GM21526 (cell line): ENCODE results near the gene SLC22A14.
"Not testable (repeated sequence)": the region's sequence is repeated elsewhere in the genome, so short reads cannot be mapped to it uniquely, and the experiment has no call there.

Experiments used
- ATAC-seq: cut with Tn5 transposase; IDR thresholded peaks from one replicate; pipeline ENCODE4 v1.9.1; 2021; ENCODE audit warnings: moderate library complexity; ENCODE audit not compliant: unreplicated experiment, low FRiP score

The SLC22A14 gene, protein sequence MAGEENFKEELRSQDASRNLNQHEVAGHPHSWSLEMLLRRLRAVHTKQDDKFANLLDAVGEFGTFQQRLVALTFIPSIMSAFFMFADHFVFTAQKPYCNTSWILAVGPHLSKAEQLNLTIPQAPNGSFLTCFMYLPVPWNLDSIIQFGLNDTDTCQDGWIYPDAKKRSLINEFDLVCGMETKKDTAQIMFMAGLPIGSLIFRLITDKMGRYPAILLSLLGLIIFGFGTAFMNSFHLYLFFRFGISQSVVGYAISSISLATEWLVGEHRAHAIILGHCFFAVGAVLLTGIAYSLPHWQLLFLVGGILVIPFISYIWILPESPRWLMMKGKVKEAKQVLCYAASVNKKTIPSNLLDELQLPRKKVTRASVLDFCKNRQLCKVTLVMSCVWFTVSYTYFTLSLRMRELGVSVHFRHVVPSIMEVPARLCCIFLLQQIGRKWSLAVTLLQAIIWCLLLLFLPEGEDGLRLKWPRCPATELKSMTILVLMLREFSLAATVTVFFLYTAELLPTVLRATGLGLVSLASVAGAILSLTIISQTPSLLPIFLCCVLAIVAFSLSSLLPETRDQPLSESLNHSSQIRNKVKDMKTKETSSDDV

GRCh38 chr3:38281895-38282686 lies at the start of gene SLC22A14:
Gene SLC22A14 (plus strand): TSS chr3:38282294. CDS start chr3:38306027, 23,733 bp downstream.
- no peak for ATAC-seq

- no peak for ATAC-seq
Observed at GRCh38 chr3:38232701-38233100, 49.4 kb upstream of the SLC22A14 start.

DNA sequence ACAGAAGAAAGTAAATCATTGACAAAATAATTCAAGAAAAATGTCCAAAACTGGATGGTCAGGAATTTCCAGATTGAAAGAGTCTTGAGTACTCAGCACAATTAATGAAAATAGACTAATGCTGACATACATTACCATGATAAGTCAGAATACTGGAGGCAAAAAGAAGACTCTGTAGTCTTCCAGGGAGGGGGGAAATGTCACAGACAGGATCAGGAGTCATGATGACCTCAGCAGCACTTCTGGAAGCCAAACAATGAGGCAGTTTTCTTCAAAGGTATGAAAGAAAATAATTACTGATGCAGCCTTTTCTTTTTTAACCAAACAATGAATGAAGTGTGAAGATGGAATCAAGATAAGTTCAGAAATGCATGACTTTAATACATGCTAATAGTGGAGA lies 46.6 kb upstream of the SLC22A14 start:
- ATAC-seq = no peak

- no peak for ATAC-seq
Observed at GRCh38 chr3:38238416-38239008, 43.6 kb upstream of the SLC22A14 start.

DNA sequence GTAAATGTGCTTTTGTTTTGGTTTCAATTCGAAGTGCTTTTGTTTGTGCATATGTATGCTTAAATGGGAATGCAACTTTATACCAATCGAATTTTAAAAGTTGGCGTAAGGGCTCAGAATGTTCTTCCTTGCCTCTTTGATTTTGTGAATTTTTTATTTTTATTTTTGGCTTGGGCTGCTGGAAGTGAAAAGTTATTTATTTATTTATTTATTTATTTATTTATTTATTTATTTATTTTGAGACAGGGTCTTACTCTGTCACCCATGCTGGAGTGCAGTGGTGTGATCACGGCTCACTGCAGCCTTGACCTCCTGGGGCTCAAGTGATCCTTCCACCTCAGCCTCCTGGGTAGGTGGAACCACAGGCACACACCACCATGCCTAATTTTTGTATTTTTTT lies 39.3 kb upstream of the SLC22A14 start:
- ATAC-seq = not testable (repeated sequence)

- no peak for ATAC-seq
Observed at GRCh38 chr3:38245930-38246329, 36.2 kb upstream of the SLC22A14 start.

DNA sequence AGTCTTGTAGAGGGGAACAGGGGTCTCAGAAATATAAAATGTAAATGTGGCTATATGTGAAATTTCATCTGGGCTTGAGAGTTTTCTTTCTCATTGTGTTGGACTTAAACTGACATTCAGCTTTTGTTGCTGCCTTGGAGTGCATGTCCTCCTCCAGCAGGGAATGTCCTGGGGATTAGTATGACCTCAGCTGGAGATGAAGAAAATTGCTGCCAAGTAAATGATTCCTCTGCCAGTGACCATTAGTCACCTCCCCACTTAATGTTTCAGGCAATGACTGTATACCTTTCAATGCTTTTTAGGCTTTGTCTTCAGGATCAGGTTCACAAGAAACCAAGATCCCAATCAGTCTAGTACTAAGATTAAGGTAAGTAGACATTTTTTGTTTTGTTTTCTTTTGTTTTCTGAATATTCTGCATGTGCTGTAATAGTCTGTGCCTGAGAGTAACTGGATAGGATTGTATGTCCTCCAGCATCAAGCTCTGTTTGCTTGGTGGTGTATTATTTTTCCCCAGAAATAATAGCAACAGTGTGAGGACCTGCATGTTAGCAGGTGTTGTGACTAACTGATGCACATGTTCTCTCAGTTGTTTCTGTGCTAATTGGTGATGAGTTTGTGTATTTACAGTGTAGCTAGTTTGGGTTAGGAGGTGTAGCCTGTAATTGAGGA lies 34.6 kb upstream of the SLC22A14 start:
- ATAC-seq = no peak

GRCh38 chr3:38250198-38250597 lies 31.9 kb upstream of the SLC22A14 start:
- ATAC-seq = no peak

GRCh38 chr3:38251197-38251596 lies 30.9 kb upstream of the SLC22A14 start:
- no peak for ATAC-seq

- no peak for ATAC-seq
Observed at GRCh38 chr3:38253704-38254103, 28.4 kb upstream of the SLC22A14 start.

- ATAC-seq = no peak
Observed at GRCh38 chr3:38254872-38255271, 27.2 kb upstream of the SLC22A14 start.

DNA sequence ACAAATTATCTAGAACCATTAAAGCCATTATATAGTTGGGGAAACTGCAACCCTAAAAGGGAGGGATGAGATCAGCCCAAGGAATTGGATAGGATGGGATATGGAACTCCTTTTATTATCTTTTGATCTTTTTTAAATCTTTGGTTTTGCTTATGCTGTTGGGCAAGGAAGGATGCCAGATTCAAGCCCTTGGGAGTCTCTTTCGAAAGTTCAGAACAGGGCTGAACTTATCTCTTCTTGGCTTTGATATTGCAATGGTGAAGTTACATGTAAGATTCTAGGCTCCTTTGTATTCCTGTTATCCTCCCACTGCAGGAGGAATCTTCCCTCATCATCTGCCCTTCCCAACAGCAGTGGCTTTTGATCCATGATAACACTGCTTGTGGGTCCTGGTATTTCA lies 26.5 kb upstream of the SLC22A14 start:
- no peak for ATAC-seq

DNA sequence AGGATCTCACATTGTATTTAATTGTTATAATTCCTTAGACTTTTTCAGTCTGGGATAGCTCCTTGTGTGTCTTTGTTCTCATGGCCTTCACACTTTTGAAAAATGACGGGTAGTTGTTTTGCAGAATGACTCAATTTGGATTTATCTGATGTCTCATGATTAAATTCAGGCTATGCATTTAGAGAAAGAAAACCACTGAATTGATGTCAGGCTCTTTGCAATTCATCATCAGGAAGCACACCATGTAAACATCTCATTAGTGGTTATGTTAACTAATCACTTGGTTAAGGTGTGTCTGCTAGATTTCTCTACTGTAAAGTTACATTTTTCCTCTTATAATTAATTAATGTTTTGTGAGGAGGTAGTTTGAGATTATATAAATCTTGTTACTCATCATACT lies 24.5 kb upstream of the SLC22A14 start:
- no peak for ATAC-seq

GRCh38 chr3:38260474-38260873 lies 21.6 kb upstream of the SLC22A14 start:
- ATAC-seq = no peak

- ATAC-seq = no peak
Observed at GRCh38 chr3:38264353-38264771, 17.7 kb upstream of the SLC22A14 start.

DNA sequence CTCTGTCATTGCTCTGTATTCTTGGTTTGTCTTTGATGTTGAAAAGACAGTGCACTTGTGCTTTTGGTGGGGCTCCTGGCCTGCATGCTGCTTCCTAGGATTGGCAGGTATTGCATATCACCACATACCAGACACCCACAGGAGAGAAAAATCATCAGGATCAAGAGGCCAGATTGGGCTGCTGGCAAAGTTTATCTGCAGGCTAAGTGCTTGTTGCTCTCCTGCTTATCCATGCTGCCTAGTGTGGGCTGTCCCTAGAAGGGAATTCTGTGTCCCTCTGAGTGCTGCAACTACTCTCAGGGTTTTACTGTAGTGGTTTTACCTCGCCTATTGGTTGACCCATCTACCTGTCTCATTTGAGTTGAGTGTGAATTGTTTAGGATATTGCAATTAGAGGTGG lies 17.3 kb upstream of the SLC22A14 start:
- no peak for ATAC-seq

DNA sequence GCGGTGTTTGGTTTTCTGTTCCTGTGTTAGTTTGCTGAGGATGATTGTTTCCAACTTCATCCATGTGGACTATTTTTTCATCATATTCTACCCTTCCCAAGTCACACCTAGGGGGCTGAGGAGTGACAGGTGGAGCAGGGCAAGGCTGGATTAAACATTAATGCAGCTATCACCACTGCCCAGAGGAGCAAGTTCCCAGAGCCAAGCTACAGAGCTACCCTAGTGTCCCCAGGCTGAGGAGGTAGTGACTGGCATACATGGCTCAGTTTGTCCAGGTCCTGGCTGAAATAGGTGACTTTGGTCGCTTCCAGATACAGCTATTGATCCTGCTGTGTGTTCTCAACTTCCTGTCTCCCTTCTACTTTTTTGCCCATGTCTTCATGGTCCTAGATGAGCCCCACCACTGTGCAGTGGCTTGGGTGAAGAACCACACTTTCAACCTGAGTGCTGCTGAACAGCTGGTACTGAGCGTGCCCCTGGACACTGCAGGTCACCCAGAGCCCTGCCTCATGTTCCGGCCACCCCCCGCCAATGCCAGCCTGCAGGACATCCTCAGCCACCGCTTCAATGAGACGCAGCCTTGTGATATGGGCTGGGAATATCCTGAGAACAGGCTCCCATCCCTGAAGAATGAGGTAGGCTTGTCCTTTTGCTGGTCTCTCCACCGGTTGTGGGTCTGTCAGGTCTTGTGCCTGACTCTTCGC lies 16.3 kb upstream of the SLC22A14 start, which contains the start of gene SLC22A13:
Gene SLC22A13 (plus strand): TSS at position 209 of the 704 bp plus-strand sequence. CDS start 49 bp downstream, at position 258.
- no peak for ATAC-seq

- ATAC-seq = no peak
Observed at GRCh38 chr3:38266810-38267209, 15.3 kb upstream of the SLC22A14 start.

DNA sequence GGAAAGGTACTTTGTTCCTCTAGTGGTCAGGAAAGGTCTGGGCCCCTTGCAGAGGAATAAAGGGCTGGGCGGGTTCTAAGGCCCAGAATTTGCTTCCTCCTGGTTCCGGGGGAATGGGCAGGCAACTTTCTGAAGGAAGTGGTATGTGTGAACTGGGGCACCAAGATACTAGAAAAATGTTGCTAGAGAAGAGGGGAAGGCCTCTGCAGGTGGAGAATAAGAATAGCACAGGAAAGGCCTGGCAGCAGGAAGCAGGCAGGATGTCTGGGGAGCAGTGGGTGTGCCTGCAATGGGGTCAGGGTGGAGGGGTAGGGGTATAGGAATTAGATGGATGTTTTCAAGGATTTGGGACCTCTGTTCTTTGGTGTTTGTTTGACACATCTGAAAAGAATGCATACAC lies 14.4 kb upstream of the SLC22A14 start:
- no peak for ATAC-seq

- no peak for ATAC-seq
Observed at GRCh38 chr3:38268087-38268486, 14.0 kb upstream of the SLC22A14 start.
